Ishikawa (cell line): Measurements from ENCODE around the gene ZNF213.

ENCODE experiments used
- CEBPB ChIP-seq: IDR thresholded peaks from 2 replicates; pipeline ENCODE4 v1.6.1; 2012
- CREB1 ChIP-seq: IDR thresholded peaks from 2 replicates; pipeline ENCODE4 v1.6.1; 2012; ENCODE audit warnings: low read depth
- EGR1 ChIP-seq: IDR thresholded peaks from 2 replicates; pipeline ENCODE4 v1.6.1; 2012
- EP300 ChIP-seq: IDR thresholded peaks from 2 replicates; pipeline ENCODE4 v1.6.1; 2012; ENCODE audit warnings: borderline replicate concordance
- FOXM1 ChIP-seq: IDR thresholded peaks from 2 replicates; pipeline ENCODE4 v1.6.1; 2012; ENCODE audit warnings: low read depth, borderline replicate concordance
- MAX ChIP-seq: IDR thresholded peaks from 2 replicates; pipeline ENCODE4 v1.6.1; 2012
- NFIC ChIP-seq: IDR thresholded peaks from 2 replicates; pipeline ENCODE4 v1.6.1; 2012
- RAD21 ChIP-seq: IDR thresholded peaks from 2 replicates; pipeline ENCODE4 v1.6.1; 2012; ENCODE audit warnings: low read depth
- REST ChIP-seq: IDR thresholded peaks from 2 replicates; pipeline ENCODE4 v1.6.1; 2012; ENCODE audit warnings: low read depth, mild to moderate bottlenecking
- TAF1 ChIP-seq: IDR thresholded peaks from 2 replicates; pipeline ENCODE4 v1.6.1; 2012; ENCODE audit warnings: low read depth, mild to moderate bottlenecking
- TCF12 ChIP-seq: IDR thresholded peaks from 2 replicates; pipeline ENCODE4 v1.6.1; 2012; ENCODE audit warnings: low read depth
- TEAD4 ChIP-seq: IDR thresholded peaks from 2 replicates; pipeline ENCODE4 v1.6.1; 2012
- USF1 ChIP-seq: IDR thresholded peaks from 2 replicates; pipeline ENCODE4 v1.6.1; 2012
- YY1 ChIP-seq: IDR thresholded peaks from 2 replicates; pipeline ENCODE4 v1.6.1; 2012; ENCODE audit warnings: low read depth
- ZBTB7A ChIP-seq: IDR thresholded peaks from 2 replicates; pipeline ENCODE4 v1.6.1; 2012; ENCODE audit warnings: low read depth

Gene ZNF213

GRCh38 chr16:3171855-3172593 is 37.2 kb downstream of the ZNF213 start:
- TF ChIP-seq TCF12 (no peak), NFIC (no peak), FOXM1 (no peak), YY1 (no peak), CREB1 (no peak)

GRCh38 chr16:3173892-3174617 is 39.2 kb downstream of the ZNF213 start:
- TF ChIP-seq RAD21 (no peak), CEBPB (no peak), EP300 (no peak), CREB1 (no peak), ZBTB7A (0 out of 2 replicates have a peak, but pooled peaks have one; percentile 28), EGR1 (no peak), FOXM1 (no peak), TEAD4 (no peak), MAX (0 out of 2 replicates have a peak, but pooled peaks have one; percentile 23), YY1 (no peak), TAF1 (no peak), REST (no peak), USF1 (peak; percentile 56), NFIC (no peak), TCF12 (no peak)

- TF ChIP-seq TEAD4 (no peak), EP300 (no peak), TCF12 (no peak), CREB1 (no peak)
Observed at GRCh38 chr16:3174618-3175148, 39.9 kb downstream of the ZNF213 start.

GRCh38 chr16:3175157-3176093 is 40.6 kb downstream of the ZNF213 start:
- TF ChIP-seq TEAD4 (peak; percentile 57), TCF12 (no peak)

GRCh38 chr16:3179651-3180050 is 44.8 kb downstream of the ZNF213 start:
- TF ChIP-seq USF1 (no peak), YY1 (no peak)

- TF ChIP-seq YY1 (no peak), TEAD4 (no peak), FOXM1 (no peak), MAX (no peak), REST (no peak), NFIC (no peak), EGR1 (no peak), RAD21 (no peak), CEBPB (no peak), ZBTB7A (no peak), TAF1 (no peak), CREB1 (no peak), TCF12 (no peak), USF1 (no peak), EP300 (no peak)
Observed at GRCh38 chr16:3180445-3180878, 45.6 kb downstream of the ZNF213 start.
